ENCODE measurements around the gene FCHSD1.

- TF ChIP-seq FOXM1 (IDR thresholded peaks at IDR 0.05; ENCODE audit: borderline replicate concordance, low read depth) (no peak), TAF1 (IDR thresholded peaks at IDR 0.05; ENCODE audit: low read depth) (no peak), RAD21 (IDR thresholded peaks at IDR 0.05; ENCODE audit: low read depth) (no peak)
These were observed 41.9 kb upstream of the FCHSD1 start for GRCh38 chr5:141692919-141693725.

Measured in Ishikawa (cell line).